Measurements from ENCODE around the gene PARVG.

PARVG gene, protein sequence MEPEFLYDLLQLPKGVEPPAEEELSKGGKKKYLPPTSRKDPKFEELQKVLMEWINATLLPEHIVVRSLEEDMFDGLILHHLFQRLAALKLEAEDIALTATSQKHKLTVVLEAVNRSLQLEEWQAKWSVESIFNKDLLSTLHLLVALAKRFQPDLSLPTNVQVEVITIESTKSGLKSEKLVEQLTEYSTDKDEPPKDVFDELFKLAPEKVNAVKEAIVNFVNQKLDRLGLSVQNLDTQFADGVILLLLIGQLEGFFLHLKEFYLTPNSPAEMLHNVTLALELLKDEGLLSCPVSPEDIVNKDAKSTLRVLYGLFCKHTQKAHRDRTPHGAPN

DNA sequence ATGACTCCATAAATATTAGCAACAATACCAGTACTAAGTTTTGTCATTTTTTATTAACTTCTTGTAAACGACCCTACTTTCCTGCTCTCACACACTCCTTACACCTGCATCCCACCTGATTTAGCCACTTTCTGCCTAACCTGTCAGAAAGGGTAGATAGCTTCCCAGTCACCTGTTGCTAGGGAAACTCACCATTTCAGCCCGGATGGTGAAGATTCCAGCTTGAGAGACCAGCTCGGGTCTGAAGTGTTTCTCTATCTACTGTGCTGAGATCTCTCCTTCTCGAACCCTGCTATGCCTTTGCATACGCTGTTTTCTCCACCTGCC is at the start of gene PARVG:
TSS of gene PARVG (plus strand) at position 220 of the 327 bp plus-strand sequence. CDS start 2,405 bp downstream, outside the sequence.
- no peak for DNase-seq

DNA sequence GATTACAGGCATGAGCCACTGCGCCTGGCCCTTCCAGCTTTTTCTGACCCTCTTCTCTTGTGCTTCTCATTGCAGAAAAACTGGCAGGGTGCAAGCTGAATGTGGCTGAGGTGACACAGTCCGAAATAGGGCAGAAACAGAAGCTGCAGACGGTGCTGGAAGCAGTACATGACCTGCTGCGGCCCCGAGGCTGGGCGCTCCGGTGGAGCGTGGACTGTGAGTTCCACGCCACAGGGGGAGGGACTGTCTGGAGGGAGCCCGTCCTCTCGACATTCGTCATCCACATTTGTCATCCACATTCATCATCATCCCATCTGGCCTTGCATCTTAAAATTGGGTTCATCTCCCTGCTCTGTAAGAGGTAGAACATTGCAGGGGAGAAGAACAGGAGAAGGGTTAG is 49.3 kb upstream of the PARVG start:
- no peak for DNase-seq

DNA sequence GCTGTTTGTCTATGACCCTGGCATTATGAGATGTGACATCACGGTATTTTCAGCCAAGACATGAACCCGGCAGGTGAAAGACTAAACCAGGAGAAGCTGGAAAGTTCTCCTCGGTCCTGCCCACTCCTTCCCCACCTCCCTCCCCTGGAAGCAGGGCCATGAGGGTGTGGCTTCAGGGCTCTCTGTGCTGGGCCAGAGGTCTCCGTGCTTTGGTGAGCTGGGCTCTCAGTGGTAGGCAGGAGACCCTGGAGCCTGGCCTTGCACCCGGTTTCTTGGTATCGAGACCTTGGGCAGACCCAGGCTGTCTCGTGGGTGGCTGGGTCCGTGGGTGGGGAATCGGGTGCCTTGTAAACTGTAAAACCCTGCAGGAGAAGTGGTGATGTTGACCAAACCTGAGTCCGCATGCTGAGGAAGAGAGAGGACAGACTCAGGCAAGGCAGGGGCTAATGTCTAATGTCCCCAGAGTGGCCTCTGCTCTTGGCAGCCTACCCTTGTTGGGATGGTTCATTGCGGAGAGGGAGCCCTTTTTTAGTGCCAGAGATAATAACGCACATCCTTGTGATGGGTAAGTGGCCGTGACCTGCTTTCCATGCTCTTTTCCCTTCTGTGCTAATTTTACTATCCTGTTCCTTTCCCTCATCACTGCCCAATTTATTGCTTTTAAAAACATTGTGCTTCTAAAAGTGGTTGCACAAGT is 48.6 kb upstream of the PARVG start:
- no peak for DNase-seq

DNA sequence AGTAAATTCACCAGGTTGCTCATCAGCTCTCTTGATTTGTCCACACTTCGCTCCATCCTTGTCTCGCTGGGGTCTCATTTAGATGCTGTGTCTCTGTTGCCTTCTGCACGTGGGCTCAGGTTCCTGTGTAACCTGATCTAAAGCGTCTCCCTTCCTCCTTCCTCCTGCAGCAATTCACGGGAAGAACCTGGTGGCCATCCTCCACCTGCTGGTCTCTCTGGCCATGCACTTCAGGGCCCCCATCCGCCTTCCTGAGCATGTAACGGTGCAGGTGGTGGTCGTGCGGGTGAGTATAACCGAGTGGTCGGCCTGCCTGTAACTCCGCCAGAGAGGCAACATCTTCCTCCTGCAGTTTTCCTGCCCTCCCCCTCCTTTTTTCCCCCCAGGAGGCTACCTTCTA is 48.0 kb upstream of the PARVG start:
- DNase-seq: no peak

DNA sequence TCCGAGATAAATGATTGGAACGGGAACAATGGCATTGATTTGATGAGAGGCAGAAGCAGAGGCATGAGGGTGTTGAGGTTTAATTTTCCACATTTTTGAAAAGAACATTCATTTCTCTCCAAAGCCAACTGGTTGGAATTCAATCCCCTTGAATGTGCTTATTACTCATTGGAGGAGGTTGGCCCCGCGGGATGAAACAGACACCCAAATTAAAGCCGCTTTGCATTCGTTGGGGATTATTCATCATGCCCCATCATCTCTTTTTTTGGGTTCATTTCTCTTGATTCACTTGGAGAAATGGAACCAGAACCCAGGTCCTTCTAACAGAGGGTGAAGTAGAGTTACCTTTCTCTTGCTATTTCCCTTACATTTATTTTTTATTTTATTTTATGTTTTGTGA is 47.6 kb upstream of the PARVG start:
- no peak for DNase-seq

DNA sequence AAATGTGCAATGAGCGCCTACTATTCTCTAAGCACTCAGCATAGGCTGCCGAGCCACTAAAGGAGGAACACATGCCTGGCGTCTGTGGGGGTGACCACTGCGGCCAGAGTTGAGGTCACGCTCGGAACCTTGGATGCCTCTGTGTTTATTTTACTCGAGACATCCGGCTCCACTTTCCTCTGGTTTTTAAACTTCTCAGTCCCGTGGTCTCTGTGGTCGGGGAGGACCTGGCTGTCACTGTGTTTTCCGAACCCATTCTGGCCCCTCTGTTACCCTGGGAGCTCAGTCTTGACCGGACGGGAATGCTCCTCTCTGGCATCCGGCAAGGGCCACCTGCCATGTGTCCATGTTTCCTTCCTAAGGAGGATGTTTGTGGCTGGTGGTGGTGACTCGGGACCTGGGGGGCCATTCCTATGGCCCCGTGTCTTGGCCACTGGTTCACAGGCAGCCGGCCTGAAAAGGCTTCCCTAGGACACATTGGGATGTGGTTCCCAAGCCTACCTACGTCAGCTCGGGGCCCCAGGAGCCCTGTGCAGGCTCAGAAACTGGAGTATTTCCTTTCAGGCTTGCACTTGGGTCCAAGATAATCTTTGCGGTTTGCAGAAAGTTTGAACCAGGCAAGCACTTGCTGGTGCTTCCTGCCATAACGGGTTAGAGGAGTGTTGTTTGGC is 46.7 kb upstream of the PARVG start:
- DNase-seq: no peak

DNA sequence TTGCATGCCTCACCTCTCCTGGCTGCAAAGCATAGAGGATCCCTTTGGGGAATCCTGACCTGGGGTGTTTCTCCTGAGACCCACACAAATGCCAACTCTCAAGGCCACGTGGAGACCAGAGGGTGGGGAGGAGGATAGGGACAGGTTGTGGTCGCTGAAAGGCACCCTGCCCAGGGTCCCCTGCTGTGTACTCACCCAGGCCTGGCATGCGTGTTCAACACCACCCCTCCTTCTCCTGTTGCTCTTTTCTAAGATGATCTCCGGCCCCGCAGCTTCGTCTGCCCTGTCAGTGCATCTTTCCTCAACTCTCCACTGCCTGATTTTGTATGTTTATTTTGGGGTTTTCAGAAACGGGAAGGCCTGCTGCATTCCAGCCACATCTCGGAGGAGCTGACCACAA is 44.6 kb upstream of the PARVG start:
- DNase-seq: no peak

DNA sequence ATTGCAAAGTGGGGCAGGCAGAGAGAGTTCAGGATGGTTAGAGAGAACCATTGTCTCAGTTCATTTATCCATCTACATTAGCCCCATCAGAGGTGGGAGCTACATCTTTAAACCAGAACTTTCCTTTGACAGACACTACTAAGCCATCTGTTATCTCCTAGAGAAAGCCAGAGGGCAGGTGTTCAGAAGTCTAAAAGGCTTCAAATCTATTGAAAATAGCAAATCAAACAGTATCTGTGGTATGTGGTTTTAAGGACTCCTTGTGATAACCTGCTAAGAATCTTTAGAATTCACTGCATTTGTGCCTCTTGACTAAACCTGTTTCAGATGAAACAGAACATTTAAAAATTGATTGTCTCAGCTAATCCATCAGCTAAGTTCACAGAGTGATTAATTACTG is 43.9 kb upstream of the PARVG start:
- DNase-seq: no peak

DNA sequence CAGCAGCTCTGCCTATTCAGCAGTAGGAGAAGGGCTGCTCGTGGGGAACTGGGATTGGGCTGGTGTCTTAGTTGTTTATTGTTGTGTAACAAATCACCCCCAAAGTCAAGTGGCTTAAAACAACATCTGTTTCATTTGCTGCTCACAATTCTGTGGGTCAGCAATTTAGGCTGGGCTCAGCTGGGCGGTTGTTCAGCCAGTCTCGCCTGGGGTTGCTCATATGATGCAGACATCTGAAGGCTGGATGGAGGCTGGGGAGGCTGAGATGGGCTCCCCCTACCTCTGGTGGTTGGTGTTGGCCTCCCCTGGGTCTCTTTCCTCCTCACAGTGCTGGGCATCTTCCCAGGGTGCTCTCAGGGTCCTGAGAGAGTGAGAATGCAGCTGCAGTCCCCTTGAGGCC is 43.3 kb upstream of the PARVG start:
- DNase-seq: no peak

DNA sequence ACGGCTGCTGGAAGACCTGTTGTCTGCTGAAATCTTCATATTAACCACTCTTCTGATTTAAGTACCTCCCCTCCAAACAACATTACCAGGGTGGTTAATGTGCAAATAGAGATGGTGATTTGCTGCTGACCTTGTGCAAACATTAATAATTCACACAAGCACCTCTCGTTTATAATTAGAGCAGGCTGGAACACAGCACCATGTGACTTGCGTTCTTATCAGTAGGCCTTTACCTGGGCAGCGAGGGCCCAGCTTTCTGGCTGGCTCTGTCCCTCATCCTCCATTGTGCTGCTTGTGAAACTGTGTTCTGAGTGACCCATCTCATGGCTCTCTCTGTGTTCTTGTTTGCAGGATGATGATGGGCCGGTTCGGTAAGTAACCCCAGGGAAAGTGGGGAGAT is 41.0 kb upstream of the PARVG start:
- DNase-seq: no peak

DNA sequence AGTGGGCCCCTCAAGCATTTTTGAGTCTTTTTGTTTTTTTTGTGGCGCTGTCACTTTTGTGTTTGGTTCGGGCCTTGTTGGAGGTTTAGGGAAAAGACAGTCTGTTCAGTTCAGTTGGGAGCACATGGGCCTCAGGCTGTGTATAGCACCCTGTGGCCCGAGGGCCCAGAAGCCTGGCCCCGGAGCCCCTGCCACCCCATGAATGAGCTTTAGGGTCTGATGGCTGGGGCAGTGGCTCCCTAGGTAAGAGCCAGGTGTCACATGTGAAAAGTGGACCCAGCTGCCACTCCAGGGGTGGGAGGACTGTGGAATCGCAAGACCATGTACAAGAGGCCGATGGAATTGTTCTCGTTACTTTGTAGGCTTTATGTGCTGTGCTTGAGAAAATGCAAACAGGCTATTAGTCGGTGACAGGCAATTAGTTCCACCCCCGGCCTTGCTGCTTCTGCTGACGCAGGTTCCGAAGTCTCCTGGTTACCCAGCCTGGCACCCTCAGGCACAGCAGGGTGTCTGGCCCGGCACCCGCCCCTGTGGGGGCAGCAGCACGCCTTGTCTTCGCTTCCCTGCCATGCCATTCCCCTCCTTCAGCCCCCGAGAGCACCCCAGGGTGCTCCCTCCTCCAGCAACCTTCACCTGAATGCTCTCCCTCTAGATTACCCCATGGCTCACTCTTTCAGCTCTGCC is 38.2 kb upstream of the PARVG start:
- DNase-seq: no peak

DNA sequence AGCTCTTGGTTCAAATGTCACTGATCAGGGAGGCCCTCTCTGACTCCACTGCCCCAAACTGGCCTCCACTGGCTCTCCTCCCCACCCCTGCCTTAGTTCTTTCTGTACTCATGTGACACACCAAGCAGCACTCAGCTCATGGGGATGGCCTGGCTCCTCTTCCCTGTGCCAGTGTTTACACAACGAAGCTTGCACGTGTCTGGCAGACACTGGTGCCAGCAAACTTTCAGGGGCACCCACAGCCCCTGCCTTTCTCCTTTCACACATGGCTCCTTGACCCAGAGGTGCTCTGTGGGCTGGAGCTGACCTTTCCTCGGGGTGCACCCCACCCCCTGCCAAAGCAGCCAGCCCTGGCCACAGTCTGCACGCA is 37.6 kb upstream of the PARVG start:
- no peak for DNase-seq

DNA sequence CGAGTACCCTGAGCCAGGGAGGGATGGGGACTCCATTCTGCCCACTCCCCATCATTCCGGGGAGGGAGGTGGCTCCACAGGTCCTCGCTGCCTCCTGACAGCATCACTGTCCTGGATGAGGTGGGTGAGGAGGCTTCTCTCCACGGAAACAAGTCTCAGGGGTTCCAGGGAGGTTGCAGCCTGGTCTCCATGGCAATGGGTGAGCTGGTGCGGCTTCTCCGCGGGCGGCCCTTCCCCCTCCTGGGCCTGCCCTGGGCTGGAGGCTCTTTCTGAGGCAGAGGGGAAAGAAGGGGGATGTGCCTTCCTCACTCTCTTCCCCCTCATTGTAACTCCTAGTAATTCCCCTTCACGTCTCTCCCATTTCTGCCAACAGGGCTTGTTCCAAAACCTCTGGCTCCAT is 37.1 kb upstream of the PARVG start:
- no peak for DNase-seq

DNA sequence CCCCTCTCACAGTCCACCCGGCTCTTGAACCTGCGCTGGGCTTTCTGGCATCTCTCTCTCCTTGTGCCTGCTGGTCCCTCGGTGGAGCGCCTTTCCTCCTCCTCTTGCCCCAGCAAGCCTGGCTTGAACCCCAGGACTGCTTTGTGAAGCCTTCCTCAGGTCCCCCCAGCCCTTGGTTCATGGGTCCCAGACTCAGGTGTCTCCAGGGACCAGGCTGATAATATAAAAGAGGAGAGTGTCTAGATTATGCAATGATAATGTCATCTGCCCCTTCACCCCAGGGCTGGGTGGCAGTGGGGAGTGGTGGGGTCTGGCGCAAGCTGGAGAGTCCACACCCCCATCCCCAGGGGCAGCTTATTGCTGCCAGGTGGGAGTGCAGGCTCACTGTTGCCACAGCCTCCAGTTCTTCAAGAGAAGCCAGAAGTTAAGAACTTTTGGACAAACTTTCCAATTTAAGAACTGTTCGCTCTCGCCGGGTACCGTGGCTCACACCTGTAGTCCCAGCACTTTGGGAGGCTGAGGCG is 36.6 kb upstream of the PARVG start:
- DNase-seq: no peak

DNA sequence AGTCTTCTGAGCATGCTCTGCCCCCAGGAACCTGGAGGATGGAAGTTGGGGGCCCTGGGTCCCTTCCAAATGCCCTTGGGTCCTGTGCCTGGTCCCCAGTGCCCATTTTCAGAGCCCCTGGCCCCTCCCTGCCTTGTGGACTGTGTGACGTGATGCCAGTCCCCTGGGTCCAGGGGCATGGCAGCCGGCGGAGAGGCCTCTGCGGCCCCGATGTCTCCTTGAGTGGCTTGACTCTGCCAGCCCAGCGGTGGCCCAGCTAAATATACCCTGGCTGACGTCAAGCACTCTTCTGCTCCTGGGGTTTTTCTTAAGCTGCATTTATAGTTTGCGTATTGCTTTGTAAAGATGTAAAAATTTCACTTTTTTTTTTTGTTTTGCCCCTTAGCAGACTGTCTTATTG is 35.2 kb upstream of the PARVG start:
- no peak for DNase-seq

DNA sequence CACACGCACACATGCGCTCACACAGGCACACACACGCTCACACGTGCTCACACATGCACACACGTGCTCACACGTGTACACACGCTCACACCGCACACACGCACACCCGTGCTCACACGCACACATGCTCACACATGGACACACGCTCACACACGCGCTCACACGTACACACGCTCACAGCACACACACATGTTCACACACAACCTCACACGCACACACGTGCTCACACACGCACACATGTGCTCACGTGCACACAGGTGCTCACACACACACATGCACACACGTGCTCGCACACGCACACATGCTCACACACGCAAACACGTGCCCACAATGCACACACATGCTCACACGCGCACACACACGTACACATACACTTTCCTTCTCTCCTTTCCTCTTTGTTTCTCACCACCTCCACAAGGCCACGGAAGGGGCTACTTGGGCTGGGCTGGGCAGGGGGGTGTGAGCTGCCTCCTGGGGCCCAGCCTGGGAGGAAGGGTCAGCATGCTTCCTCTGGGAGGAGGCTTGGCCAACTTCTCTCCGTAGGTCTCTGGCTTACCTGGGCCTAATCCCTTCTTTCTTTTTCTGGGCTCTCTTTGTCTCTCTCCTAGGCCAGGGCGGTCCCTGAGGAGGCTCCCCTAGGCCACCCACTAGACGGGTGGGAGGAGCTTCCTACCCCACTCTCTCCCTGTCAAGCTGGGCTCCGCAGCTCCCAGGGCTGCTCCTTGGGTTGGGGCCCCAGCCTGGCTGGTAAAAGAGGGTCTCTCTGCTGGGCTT is 34.5 kb upstream of the PARVG start:
- DNase-seq: no peak

DNA sequence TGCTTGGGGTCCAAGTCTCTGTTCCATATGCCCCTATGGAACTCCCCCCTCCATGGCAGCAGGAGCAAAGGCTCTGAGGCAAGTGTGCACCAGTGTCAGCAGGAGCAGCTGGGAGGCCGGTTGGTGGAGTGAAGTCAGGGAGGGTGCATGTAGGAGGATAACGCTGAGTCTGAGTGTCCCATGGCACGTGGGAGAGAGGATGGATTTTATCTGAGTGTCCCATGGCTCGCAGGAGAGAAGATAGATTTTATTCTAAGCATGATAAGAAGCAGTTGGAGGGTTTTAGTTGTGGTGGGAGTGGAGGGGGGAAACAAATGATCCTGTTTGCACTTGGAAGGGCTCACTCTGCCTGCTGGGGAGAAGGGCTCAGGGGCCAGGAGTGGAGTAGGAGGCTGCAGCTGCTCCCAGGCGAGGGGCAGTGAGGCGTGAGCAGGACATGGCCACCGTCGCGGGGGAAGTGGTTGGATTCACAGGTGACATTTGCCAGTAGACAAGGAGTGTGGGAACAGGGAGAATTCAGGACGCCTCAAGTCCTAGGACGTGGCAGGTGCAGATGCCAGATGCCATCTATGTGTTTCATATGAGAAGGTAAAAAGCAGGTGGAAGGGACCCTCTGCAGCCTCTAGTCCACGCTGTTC is 33.6 kb upstream of the PARVG start:
- DNase-seq: no peak

DNA sequence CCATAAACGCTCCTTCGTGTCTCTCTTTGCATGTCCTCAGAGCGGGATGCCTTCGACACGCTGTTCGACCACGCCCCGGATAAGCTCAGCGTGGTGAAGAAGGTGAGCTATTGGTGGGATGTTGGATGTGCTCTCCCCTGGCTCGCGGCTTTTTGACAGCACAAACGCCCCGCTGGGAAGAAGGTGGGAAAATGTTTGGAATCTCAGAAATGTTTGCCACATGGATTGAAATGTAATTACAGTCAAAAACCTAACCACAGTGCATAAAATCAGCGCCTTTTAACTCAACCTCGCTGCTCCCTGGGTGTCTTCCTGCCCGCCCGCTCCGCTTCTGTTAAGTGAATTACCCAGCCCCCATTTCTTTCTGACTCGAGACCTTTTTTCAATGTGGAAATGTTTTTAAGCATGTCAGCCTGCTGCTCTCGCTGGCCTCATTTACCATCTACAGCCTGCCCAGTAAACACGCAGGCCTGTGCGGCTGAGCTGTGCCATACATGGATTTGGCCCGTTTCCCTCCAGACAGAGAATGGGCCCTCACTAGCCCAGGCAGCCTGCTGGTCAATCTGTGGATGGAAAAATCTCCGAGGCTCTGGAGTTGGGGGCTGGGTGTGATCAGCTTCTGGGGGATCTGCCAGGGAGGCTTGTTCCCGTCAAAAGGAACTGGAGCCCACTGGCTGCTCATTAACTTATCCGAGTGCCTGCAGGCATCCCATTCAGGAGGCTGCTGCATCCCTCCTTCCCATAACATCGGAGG is 32.7 kb upstream of the PARVG start:
- no peak for DNase-seq

DNA sequence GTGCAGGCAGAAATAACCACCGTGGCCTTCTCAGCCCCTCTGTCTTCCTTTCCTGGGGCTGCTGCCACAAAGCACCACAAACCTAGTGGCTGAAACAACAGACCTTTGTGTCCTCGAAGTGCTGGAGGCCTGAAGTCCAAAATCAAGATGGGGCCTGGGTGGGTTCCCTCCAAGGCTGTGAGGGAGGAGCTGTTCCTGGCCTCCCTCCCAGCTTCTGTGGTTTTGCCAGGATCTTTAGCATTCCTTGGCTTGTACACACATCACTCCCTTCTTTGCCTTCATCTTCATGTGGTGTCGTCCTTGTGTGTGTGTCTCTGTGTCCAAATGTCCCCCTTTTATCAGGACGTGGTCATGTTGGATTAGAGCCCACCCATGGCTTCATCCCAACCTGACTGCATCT is 29.0 kb upstream of the PARVG start:
- no peak for DNase-seq

DNA sequence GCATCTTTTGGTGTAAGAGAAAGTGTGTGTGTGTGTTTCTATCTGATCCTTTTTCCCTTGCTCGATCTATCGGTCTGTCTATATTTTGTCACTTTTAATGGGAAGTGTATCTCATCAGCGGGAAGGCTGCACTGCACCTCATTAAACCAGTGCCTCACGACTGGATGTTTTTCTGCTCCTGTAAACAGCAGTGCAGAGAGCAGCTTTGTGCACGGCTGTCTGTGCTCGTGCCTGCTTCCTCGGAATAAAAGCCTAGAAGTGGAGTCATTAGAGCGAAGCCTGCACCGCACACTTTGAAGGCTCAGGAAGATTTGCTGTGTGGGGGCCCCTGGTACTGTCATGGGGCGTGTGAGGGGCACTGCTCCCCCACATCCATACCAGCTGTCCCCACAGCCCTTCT is 27.0 kb upstream of the PARVG start:
- no peak for DNase-seq

DNA sequence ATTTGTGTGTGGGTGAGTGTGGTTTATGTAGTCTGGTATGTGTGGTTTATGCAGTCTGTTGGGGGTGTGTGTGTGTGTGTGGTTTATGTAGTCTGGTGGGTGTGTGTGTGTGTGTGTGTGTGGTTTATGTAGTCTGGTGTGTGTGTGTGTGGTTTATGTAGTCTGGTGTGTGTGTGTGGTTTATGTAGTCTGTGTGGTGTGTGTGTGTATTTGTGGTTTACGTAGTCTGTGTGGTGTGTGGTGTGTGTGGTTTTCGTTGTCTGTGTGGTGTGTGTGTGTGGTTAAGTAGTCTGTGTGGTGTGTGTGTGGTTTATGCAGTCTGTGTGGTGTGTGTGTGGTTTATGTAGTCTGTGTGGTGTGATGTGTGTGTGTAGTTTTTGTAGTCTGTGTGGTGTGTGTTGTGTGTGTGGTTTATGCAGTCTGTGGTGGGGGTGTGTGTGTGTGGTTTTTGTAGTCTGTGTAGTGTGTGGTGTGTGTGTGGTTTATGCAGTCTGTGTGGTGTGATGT is 26.2 kb upstream of the PARVG start:
- DNase-seq: no peak

Measured in activated CD4-positive, alpha-beta T cell treated with anti-CD3 and anti-CD28 coated beads for 1 hour (primary cell).